Activated CD8-positive, alpha-beta memory T cell treated with anti-CD3 and anti-CD28 coated beads for 24 hours (primary cell): Measurements from ENCODE around the gene PNKD.
A peak's percentile ranks its signal among the peaks of the same experiment; 100 is the strongest.

Source experiments
- DNase-seq: peaks from one replicate; pipeline ENCODE4 v3.0.0-alpha.2; 2020

PNKD gene

DNA sequence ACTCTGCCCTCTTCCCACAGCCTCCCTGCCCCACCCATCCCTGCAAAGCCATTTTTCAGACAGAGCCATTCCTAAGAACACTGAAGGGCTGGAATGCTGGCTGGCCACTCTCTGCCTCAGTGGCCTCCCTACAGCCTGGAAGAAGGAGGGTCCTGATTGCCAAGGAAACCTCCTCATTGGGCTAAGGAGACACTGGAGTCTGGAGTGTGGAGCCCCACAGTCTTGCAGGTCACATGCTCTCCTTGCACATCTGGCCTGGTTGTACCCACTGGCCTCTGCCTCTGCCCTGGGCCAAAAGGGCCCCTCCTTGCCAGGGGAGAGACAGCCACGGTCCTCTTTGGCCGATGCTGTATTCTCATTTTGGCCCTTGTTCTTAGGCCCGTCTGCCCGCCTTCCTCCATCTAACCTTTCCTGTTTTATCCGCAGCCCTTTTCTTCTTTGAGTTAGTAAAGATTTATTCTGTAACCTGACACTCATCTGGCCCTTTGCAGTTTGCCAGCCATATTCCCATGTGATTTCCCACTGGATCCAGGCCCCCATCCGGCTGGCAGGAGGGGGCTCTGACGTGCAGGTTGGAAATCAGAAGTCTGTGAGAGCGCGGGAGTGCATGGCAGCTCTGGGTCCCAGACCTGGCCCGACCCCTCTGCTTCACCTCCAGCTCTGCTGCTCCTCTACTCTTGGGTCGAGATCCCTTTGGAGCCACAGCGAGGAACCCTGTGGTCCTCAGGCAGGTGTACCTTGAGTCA, 75.3 kb downstream of the PNKD start:
- no peak for DNase-seq

DNA sequence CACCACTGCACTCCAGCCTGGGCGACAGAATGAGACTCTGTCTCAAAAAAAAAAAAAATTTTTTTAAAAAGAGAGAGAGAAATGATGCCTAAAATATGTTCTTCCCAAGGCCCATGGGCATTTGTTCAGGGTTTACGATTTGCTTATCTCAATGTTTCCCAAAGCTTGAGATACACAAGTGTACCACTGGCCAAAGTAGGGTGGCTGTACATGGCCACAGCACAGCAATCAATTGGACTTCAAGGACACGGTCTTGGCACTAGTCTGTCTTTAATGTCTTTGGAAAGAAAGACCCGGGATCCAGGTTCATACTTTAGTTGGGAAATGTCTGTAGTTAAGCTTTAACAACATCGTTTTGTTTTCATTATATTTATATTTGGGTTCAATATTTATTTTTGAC, 76.9 kb downstream of the PNKD start:
- no peak for DNase-seq

- no peak for DNase-seq
These were observed 83.7 kb downstream of the PNKD start for GRCh38 chr2:218354045-218354444.

DNA sequence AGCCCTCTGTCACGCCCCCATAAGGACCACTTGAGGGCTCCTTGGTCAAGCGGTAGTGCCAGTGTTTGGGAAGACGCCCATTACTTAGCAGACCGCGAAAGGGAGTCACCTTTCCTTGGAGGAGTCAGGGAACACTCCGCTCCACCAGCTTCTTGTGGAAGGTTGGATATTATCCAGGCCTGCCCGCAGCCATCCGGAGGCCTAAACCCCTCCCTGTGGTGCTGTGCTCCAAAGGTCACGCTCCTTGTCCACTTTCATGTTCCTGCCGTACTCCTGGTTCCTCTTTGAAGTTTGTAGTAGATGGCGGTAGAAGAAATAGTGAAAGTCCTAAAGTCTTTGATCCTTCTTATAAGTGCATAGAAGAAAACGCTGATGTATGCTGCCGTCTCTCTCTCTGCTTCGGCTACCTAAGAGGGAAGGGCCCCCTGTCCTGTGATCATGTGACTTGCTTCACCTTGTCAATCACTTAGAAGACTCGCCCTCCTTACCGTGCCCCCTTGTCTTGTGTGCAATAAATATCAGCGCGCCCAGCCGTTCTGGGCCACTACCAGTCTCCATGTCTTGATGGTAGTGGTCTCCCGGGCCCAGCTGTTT, 84.6 kb downstream of the PNKD start:
- DNase-seq, result no peak

DNA sequence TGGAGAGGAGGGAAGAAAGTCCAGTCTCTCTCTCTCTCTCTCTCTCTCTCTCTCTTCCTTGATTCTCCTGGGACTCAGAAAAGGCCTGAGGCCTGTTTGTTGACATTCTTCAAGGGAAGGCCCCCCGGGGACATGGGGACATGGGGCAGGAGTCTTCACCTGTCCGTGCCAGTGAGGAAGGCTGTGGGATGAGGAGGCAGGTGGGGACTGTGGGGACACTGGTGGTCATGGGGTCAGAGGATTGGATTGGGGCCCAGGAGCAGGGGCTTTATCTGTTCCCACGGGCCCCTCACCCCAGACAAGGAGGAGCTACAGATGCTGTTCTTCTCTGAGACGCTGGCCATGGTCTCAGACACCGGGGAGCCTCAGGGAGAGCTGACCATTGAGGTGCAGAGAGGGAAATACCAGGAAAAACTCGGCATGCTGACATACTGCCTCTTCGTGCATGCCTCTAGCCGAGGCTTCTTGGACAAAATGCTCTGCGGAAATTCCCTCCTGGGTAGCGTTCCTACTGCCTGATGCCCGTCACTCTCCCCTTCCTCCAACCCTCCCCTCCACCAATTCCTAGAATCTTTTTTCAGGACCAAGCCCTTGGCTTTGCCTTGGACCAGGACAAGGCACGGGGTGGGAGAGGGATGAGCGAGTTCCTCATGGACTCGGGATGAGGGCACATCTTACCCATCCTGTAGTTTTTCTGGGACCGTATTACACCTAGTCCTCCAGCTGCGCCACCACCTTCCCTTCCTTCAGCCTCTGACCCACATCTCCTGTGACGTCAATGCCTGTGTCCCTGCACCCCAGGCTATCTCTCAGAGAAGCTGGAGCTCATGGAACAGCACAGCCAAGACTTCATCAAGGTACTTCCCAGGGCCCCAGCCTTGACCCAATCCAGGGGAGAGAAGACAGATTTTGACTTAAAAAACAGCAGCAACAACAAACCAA, 87.2 kb downstream of the PNKD start:
- no peak for DNase-seq

DNA sequence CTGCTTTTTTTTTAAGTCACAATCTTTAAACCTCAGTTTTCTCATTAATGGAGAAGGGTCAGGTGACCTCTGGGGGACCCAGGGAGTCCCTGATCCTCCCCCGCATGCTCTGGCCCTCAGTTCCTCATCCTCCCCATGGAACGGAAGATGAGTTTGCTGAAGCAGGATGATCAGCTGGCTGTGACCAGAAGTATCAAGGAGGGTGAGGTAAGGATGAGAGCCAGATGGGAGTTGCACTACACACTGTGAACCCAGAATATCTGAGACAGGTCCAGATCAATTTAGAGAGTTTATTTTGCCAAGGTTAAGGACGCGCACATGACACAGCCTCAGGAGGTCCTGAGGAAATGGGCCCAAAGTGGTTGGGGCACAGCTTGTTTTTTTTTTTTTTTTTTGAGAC, 90.1 kb downstream of the PNKD start:
- DNase-seq, result no peak

DNA sequence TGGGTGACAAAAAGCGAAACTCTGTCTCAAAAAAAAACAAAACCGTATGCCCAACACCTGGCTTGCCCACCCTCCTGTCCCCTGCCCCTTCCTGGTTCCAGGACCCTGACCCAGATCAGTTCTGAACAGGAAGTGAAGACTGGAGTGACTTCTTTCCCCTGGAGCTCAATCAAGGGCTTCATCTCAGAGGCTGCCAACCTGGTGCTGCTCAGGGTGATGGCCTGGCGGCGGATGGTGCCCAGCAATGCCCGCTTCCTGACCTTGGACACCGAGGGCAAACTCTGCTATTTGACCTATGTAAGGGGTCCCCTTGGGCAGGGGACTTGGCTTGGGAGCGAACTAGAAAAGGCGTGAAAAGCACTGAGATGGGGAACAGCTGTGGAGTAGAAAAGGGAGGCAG, 92.3 kb downstream of the PNKD start:
- no peak for DNase-seq

- DNase-seq, result no peak
These were observed 93.4 kb downstream of the PNKD start for GRCh38 chr2:218363736-218364135.

- no peak for DNase-seq
These were observed 93.9 kb downstream of the PNKD start for GRCh38 chr2:218364196-218364595.

DNA sequence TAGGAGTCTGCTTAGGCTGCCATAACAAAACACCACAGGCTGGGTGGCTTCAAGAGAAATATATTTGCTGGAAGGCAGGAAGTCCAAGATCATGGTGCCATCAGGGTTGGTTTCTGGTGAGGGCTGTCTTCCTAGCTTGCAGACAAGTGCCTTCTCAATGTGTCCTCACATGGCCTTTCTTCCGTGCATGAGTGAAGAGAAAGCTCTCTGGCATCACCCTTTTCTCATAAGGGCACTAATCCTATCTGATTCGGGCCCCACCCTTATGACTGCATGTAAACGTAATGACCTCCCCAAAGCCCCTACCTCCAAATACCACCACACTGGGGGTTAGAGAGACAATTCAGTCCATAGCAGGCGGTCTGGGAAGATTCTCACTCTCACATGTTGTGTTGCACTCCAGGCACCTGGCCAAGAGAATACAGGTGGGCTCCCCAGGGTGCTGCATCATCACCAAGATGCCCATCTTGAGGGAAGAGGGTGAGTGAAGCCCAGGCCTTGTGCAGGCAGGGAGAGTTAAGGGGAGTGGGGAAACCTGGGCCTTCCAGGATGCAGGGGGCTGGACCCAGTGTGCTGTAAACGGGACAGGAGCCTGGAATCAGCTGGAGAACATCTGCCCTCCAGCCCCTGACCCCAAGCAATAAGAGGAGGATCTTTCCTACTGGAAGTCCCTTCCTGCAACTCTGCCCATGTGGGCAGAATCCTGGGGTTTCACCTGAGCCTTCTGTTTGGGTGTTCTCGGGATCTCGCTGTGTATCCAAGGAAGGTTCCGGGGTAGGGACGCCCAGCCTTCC, 96.5 kb downstream of the PNKD start:
- no peak for DNase-seq

DNA sequence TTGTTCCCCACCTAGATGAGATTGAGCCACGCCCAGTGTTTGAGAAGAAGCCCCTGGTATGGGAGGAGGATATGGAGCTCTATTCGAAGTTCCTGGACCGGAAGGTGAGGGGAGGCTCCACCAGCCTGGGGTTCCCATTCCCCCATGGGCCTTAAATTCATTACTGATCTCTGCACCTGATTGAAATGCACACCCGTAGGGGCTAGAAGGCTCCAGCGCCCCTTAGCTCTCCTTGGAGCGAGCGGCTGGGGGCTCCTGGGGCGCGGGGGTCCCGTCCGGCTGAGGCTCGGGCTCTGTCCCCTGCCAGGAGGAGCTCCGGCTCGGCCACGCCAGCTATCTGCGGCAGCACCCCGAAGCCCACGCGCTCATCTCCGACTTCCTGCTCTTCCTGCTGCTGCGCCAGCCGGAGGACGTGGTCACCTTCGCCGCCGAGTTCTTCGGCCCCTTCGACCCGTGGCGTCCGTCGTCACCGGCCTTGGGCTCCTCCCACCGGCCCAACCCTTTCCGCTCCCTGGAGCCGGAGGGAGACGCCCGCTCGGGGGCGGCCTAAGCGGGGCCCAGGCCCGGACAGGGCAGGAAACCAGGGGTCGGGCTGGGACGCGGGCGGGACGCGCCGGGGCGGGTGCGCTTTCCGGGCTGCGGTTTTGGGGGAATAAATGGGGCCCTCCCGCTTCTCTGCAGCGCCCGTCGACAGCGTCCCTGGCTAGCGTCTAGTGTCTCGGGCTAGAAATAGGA, 97.3 kb downstream of the PNKD start:
- peak; percentile 90 for DNase-seq

- DNase-seq, result no peak
These were observed 97.8 kb downstream of the PNKD start for GRCh38 chr2:218368150-218368528.

- DNase-seq, result no peak
These were observed 98.4 kb downstream of the PNKD start for GRCh38 chr2:218368621-218369153.

DNA sequence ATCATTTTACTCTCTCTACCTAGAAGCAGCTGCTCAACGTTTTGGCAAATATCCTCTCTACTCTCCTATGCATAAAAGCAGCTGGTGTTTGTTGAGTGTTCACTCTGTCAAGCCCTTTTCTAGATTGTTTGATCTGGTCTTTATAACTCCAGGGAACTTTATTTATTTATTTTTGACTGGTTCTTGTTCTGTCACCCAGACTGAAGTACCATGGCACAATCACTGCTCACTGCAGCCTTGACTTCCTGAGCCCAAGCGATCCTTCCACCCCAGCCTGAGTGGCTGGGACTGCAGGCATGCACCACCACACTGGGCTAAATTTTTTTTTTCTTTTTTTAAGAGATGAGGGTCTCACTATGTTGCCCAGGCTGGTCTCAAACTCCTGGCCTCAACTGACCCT, 99.0 kb downstream of the PNKD start:
- DNase-seq, result no peak

DNA sequence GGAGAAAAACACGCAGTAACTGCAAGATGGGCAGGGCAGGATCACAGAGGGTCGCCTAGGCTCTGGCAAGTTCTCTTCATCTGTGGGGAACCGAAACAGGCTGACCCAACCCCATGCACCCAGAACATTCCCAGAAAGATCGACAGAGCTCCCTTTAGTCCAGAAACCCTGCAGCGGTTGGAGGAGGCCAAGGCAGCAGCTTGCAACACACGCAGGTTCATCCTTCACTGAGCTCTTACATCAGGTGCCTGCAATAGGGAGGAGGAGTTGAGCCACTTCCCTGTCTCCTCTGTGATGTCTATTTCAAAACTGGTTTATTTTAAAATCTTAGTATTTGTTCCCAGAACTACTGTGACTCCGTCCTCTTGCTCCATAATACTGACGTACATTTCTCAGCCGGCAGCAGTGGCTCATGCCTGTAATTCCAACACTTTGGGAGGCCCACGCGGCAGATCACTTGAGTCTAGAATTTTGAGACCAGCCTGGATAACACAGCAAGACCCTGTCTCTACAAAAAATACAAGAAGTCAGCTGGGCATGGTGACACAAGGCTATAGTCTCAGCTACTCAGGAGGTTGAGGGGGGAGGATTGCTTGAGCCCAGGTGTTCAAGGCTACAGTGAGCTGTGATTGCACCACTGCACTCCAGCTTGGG, 100.2 kb downstream of the PNKD start:
- no peak for DNase-seq

DNA sequence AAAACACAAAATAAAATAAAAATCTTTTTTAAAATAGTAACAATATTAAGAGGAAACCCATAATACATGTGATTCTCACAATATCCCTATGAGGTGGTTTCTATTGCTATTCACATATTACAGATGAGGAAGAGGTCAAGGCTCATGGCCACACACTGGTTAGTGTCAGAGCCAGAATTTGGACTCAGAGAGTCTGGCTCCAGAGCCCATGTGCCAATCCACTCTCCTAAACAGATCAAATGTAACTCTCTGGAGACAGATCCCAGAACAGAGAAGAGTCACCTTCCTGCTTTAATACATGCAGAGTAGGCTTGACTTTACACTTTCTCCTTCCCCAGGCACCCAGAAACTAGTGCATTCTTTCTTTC, 101.6 kb downstream of the PNKD start:
- no peak for DNase-seq

DNA sequence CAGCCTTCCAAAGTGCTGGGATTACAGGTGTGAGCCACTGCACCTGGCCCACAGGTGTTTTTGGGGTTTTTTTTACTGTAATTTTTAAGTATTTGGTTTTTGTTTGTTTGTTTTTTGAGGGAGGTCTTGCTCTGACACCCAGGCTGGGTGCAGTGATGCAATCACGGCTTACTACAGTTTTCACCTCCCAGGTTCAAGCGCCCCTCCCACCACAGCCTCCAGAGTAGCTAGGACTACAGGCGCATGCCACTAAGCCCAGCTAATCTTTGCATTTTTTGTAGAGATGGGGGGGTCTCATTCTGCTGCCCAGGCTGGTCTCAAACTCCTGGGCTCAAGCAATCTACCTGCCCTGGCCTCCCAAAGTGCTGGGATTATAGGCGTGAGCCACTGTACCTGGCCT, 104.5 kb downstream of the PNKD start:
- no peak for DNase-seq

GRCh38 chr2:218375212-218375611, 104.9 kb downstream of the PNKD start:
- DNase-seq, result no peak

DNA sequence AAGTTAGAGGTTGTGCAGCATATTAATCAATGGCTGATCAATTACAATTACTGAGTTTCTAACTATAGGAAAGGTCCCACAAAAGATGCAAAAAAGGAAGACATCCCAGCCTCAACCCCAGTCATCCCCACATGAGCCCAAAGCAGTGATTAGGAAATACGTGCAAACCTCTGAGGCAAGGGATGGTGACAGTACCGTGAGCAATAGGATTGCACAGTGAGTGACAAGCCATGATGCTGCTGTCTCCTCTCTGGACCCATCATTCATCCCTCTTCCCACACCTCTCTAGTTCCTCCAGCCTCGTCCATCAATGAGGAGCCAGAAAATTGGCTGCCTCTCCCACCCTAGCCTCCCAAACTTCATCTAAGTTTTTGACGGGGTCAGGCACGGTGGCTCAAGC, 107.7 kb downstream of the PNKD start:
- DNase-seq, result no peak

DNA sequence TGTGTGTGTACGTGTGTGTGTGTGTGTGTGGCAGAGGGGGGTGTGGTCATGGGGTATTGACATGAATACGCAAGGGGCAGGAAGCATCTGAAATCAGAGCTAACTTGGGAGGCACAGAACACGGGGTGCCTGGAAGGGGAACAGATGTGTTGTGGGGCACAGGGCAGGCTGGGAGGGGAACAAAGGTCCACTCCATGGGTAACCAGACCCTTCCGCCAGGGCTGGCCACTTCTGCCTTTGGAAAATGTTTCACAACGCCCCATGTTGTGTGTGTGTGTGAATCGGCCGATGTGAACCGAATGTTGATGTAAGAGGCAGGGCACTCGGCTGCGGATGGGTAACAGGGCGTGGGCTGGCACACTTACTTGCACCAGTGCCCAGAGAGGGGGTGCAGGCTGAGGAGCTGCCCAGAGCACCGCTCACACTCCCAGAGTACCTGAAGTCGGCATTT, 111.6 kb downstream of the PNKD start, which contains the start of gene SLC11A1:
Gene SLC11A1 (plus strand): TSS at position 358 of the 451 bp plus-strand sequence. CDS start 96 bp downstream, outside the sequence.
- DNase-seq, result no peak

- no peak for DNase-seq
These were observed 112.5 kb downstream of the PNKD start for GRCh38 chr2:218382785-218383184.
